HepG2 (cell line): ENCODE results near the gene CLMP. TPM values are rescaled to one million over a fixed set of nuclear protein-coding genes. Genes with fewer than 3 reads are reported as not detected.

Experiments
- ATAC-seq: fragments of 200-7000 bp; cut with Tn5 transposase; 3 replicates; pipeline ENCODE4 v1.9.1; 2020; ENCODE audit warnings: mild to moderate bottlenecking, moderate library complexity
- BruUV-seq: library from RNA; stranded (reverse); fragments of 400-500 nt; replicated peaks from 2 replicates; lab custom pipeline; 2021; lab: Mats Ljungman, UMichigan
- CTCF ChIA-PET: fragments of 300-600 bp; formaldehyde crosslinking; extraction: SDS; loops from one replicate; lab custom pipeline; 2021; ENCODE audit warnings: low total read pairs, inconsistent platforms, low intra/inter-chr PET ratio; lab: Yijun Ruan, JAX
- POLR2A ChIA-PET: fragments of 350-600 bp; sonication (Branson Sonifier 250); formaldehyde crosslinking; loops from one replicate; lab custom pipeline; 2020; ENCODE audit warnings: antibody characterized with exemption, inconsistent platforms; lab: Yijun Ruan, JAX
- DNase-seq: peaks from one replicate; pipeline ENCODE4 v3.0.0-alpha.2; 2015; ENCODE audit warnings: low spot score
- FAIRE-seq: peaks from 3 replicates; lab custom pipeline; 2011; peaks lifted over from hg19 to GRCh38; lab: Jason Lieb, UNC
- H2AFZ ChIP-seq: one replicate; pipeline ENCODE4 v1.6.1; 2011; ENCODE audit warnings: low read length, inconsistent platforms
- H3K27ac ChIP-seq: fragments of 300-600 bp; 3 replicates; pipeline ENCODE4 v1.8.0; 2011; ENCODE audit warnings: mixed run types, mild to moderate bottlenecking, mixed read lengths, low read length, inconsistent platforms; ENCODE audit not compliant: insufficient read depth; ENCODE audit errors: extremely low read length
- H3K27me3 ChIP-seq, 2 experiments: fragments of 200-600 bp in 1 of 2; 2 replicates in 1 of 2; 3 replicates in 1 of 2; pipeline versions ENCODE4 v1.6.0 to v1.8.0; 2011; ENCODE audit warnings: low read length in 2 of 2, mild to moderate bottlenecking in 2 of 2, moderate library complexity in 2 of 2, inconsistent platforms in 1 of 2; ENCODE audit not compliant: insufficient read depth in 2 of 2, control insufficient read depth in 1 of 2
- H3K36me3 ChIP-seq, 2 experiments: fragments of 200-600 bp in 1 of 2; replicated peaks in 1 of 2; 2 replicates in 1 of 2; 3 replicates in 1 of 2; pipeline versions ENCODE4 v1.5.1 to v1.8.0; 2011; ENCODE audit warnings: low read length in 2 of 2, inconsistent platforms in 1 of 2; ENCODE audit not compliant: insufficient read depth in 2 of 2, control insufficient read depth in 1 of 2
- H3K4me1 ChIP-seq: 2 replicates; pipeline ENCODE4 v1.5.1; 2012; ENCODE audit warnings: low read length, inconsistent platforms; ENCODE audit not compliant: insufficient read depth
- H3K4me2 ChIP-seq: 2 replicates; pipeline ENCODE4 v1.6.0; 2011; ENCODE audit warnings: low read depth, low read length, inconsistent platforms
- H3K4me3 ChIP-seq, 3 experiments: fragments of 200-600 bp in 1 of 3; sonication (generic), shearing (Covaris generic) in 1 of 3; replicated peaks in 1 of 3; 2 replicates each; pipeline ENCODE4 v1.5.1; 2011 to 2016; ENCODE audit warnings: low read length in 3 of 3, inconsistent platforms in 2 of 3, low read depth in 2 of 3, mild to moderate bottlenecking in 2 of 3, control low read depth in 1 of 3, mixed read lengths in 1 of 3; ENCODE audit not compliant: insufficient read depth in 1 of 3
- H3K79me2 ChIP-seq: one replicate; pipeline ENCODE4 v1.6.1; 2011; ENCODE audit warnings: low read length, inconsistent platforms; ENCODE audit not compliant: insufficient read depth
- H3K9ac ChIP-seq: 2 replicates; pipeline ENCODE4 v1.6.0; 2011; ENCODE audit warnings: mild to moderate bottlenecking, low read depth, low read length, inconsistent platforms; ENCODE audit not compliant: insufficient read depth
- H3K9me3 ChIP-seq: 2 replicates; pipeline ENCODE4 v1.5.1; 2012; ENCODE audit warnings: mild to moderate bottlenecking, low read length
- H4K20me1 ChIP-seq: 2 replicates; pipeline ENCODE4 v1.6.0; 2011; ENCODE audit warnings: inconsistent platforms, mild to moderate bottlenecking, low read length, moderate library complexity; ENCODE audit not compliant: insufficient read depth
- HOXA3 ChIP-seq: sonication (generic); formaldehyde crosslinking; IDR thresholded peaks from 2 replicates; pipeline ENCODE4 v1.5.0; 2020; ENCODE audit warnings: missing genetic modification reagents
- KMT2B ChIP-seq: IDR thresholded peaks from 2 replicates; pipeline ENCODE4 v1.6.1; 2016; ENCODE audit warnings: missing genetic modification reagents, missing compliant biosample characterization
- ZBTB38 ChIP-seq: sonication (generic); formaldehyde crosslinking; IDR thresholded peaks from 2 replicates; pipeline ENCODE4 v1.5.1; 2020; ENCODE audit warnings: mild to moderate bottlenecking, missing genetic modification reagents
- ZMYM4 ChIP-seq: sonication (generic); formaldehyde crosslinking; IDR thresholded peaks from 2 replicates; pipeline ENCODE4 v1.8.1; 2023; ENCODE audit warnings: mild to moderate bottlenecking, missing genetic modification reagents
- ZNF24 ChIP-seq: fragments of 450-650 bp; IDR thresholded peaks from 2 replicates; pipeline ENCODE4 v1.6.1; 2017; ENCODE audit warnings: antibody characterized with exemption, mild to moderate bottlenecking
- ZNF468 ChIP-seq: sonication (generic); formaldehyde crosslinking; IDR thresholded peaks from 2 replicates; pipeline ENCODE4 v1.8.0; 2022; ENCODE audit warnings: mild to moderate bottlenecking, moderate library complexity, missing genetic modification reagents
- ZNF562 ChIP-seq: sonication (generic); formaldehyde crosslinking; IDR thresholded peaks from 2 replicates; pipeline ENCODE4 v1.8.0; 2022; ENCODE audit warnings: missing genetic modification reagents, borderline replicate concordance
- ZNF616 ChIP-seq: sonication (generic); formaldehyde crosslinking; IDR thresholded peaks from 2 replicates; pipeline ENCODE4 v1.5.0; 2020; ENCODE audit warnings: low read depth, mild to moderate bottlenecking, missing genetic modification reagents
- ZNF768 ChIP-seq: sonication (generic); formaldehyde crosslinking; IDR thresholded peaks from 2 replicates; pipeline ENCODE4 v1.4.0; 2020; ENCODE audit warnings: missing genetic modification reagents
- WGBS: methylation state at CpG from one replicate; pipeline ENCODE4 v1.1.6; 2017; ENCODE audit warnings: low lambda C conversion rate; 5-methylcytosine and 5-hydroxymethylcytosine counted together
- in situ Hi-C: cut with HindIII; loops from 2 replicates; pipeline ENCODE4 v1.10.0; 2017; ENCODE audit warnings: low pct_unique_long_range_greater_than_20kb; ENCODE audit not compliant: extremely low pct_ligation_motif_present
- intact Hi-C: fragments of 100-400 bp; cut with micrococcal nuclease; formaldehyde crosslinking; loops from one replicate; pipeline ENCODE4 v1.10.0; 2022; ENCODE audit not compliant: unreplicated experiment
- polyA plus RNA-seq, 8 experiments: library from polyadenylated mRNA; depleted of rRNA in 3 of 8; stranded (reverse) in 7 of 8; unstranded in 1 of 8; fragments of >200 nt; fragmentation: Illumina TruSeq in 4 of 8; extraction: Trizol in 4 of 8; gene quantifications; 2 replicates each; pipeline versions ENCODE4 v1.2.1 to v1.2.3, GENCODE V29; 2011 to 2016; ENCODE audit warnings: low read depth in 4 of 8, missing spikeins in 1 of 8, mixed read lengths in 1 of 8; ENCODE audit not compliant: insufficient read depth in 1 of 8
- total RNA-seq, 5 experiments: library from RNA; depleted of rRNA; stranded (reverse); fragments of >200 nt; fragmentation: Illumina TruSeq; extraction: Trizol; gene quantifications; 2 replicates each; pipeline ENCODE4 v1.2.3, GENCODE V29; 2016; ENCODE audit warnings: low read depth in 1 of 5
- TF ChIP-seq, protein P1 (sequence below): sonication (generic); formaldehyde crosslinking; IDR thresholded peaks from 2 replicates; pipeline ENCODE4 v1.4.0; 2020; ENCODE audit warnings: missing genetic modification reagents
- TF ChIP-seq, protein P2 (sequence below): sonication (generic); formaldehyde crosslinking; IDR thresholded peaks from 2 replicates; pipeline ENCODE4 v1.8.0; 2022; ENCODE audit warnings: mild to moderate bottlenecking, missing genetic modification reagents, moderate library complexity
- TF ChIP-seq, protein P3 (sequence below): sonication (generic); formaldehyde crosslinking; IDR thresholded peaks from 2 replicates; pipeline ENCODE4 v1.4.0; 2020; ENCODE audit warnings: missing genetic modification reagents, mild to moderate bottlenecking, borderline replicate concordance
- TF ChIP-seq, protein P4 (sequence below): sonication (generic); formaldehyde crosslinking; IDR thresholded peaks from 2 replicates; pipeline ENCODE4 v1.9.0; 2022; ENCODE audit warnings: missing genetic modification reagents, mild to moderate bottlenecking, borderline replicate concordance
- TF ChIP-seq, protein P5 (sequence below): sonication (generic); formaldehyde crosslinking; IDR thresholded peaks from 2 replicates; pipeline ENCODE4 v1.4.0; 2020; ENCODE audit warnings: mild to moderate bottlenecking, low read depth, missing genetic modification reagents

Gene CLMP
- total and polyA plus RNA-seq, 2 of the 13 experiments (the other 11 are each of a cell fraction or from before 2014, with no cell fraction given): not detected

DNA sequence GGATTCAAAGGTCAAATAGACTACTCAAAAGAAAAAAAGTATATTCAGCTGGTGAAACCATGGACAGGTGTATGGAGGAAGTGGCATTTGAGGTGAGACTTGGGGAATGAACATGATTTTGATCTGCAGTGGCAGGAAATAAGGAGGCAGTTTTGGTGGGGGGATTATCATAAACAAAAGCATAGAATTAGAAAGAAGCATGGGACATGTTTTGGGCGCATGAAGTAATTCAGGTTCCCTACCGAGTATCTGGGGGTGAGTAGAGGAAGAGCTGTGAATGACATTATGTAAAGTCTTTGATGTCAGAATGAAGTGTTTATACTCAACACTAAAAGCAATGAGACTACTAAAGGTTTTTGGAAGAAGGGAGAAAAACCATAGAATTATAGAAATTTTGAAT, 3.1 kb downstream of the CLMP start (continued):
- TF ChIP-seq ZNF24: no peak

DNA sequence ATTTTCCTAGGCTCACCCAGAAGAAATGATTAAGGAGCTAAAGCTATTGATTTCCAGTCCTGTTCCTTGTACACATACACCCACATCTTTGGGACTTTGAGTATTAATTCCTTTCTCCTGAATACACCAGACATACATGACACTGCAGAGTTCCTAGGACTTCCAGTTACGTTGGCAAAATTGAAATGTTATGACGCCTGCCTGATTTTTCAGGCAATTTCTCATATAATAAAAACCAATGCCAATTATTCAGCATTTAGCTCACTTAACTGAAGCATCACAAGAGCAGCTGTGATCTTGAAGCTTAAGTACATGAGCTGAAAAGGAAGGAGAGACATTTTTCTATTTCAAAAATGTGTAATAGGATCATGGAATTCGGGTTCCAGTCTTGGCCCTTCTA, 4.5 kb downstream of the CLMP start:
- Histone ChIP-seq H3K27me3 (peaks cover 4 to 44% of the 10 kb centered on the region in 2 experiments), H3K4me2 (no peak overlapping the region), H3K4me1 (no peaks in the 10 kb centered on the region), H3K9ac (no peak overlapping the region), H2AFZ (no peak overlapping the region), H3K79me2 (no peaks in the 10 kb centered on the region), H4K20me1 (no peaks in the 10 kb centered on the region), H3K27ac (no peak overlapping the region), H3K9me3 (no peaks in the 10 kb centered on the region), H3K36me3 (no peaks in the 10 kb centered on the region), H3K4me3 (no peak overlapping the region)
- ATAC-seq: no peak
- WGBS: 9% methylated on average over 3 of the region's 3 CpGs
- in situ Hi-C loops (no loop called here), intact Hi-C loops (no loop called here)
- no peak for FAIRE-seq
- BruUV-seq: no TSS peak
- no peak for DNase-seq
- ChIA-PET CTCF (no interaction called here), POLR2A (no interaction called here)
- no peak for TF ChIP-seq ZNF768 (CRISPR knock-in tag)
- no peak for TF ChIP-seq ZNF616
- TF ChIP-seq, protein P1, sequence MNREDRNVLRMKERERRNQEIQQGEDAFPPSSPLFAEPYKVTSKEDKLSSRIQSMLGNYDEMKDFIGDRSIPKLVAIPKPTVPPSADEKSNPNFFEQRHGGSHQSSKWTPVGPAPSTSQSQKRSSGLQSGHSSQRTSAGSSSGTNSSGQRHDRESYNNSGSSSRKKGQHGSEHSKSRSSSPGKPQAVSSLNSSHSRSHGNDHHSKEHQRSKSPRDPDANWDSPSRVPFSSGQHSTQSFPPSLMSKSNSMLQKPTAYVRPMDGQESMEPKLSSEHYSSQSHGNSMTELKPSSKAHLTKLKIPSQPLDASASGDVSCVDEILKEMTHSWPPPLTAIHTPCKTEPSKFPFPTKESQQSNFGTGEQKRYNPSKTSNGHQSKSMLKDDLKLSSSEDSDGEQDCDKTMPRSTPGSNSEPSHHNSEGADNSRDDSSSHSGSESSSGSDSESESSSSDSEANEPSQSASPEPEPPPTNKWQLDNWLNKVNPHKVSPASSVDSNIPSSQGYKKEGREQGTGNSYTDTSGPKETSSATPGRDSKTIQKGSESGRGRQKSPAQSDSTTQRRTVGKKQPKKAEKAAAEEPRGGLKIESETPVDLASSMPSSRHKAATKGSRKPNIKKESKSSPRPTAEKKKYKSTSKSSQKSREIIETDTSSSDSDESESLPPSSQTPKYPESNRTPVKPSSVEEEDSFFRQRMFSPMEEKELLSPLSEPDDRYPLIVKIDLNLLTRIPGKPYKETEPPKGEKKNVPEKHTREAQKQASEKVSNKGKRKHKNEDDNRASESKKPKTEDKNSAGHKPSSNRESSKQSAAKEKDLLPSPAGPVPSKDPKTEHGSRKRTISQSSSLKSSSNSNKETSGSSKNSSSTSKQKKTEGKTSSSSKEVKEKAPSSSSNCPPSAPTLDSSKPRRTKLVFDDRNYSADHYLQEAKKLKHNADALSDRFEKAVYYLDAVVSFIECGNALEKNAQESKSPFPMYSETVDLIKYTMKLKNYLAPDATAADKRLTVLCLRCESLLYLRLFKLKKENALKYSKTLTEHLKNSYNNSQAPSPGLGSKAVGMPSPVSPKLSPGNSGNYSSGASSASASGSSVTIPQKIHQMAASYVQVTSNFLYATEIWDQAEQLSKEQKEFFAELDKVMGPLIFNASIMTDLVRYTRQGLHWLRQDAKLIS (CRISPR knock-in tag): no peak
- TF ChIP-seq, protein P2, sequence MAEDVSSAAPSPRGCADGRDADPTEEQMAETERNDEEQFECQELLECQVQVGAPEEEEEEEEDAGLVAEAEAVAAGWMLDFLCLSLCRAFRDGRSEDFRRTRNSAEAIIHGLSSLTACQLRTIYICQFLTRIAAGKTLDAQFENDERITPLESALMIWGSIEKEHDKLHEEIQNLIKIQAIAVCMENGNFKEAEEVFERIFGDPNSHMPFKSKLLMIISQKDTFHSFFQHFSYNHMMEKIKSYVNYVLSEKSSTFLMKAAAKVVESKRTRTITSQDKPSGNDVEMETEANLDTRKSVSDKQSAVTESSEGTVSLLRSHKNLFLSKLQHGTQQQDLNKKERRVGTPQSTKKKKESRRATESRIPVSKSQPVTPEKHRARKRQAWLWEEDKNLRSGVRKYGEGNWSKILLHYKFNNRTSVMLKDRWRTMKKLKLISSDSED (CRISPR knock-in tag): no peak
- TF ChIP-seq ZNF468 (CRISPR knock-in tag): no peak
- no peak for TF ChIP-seq KMT2B
- TF ChIP-seq ZMYM4 (CRISPR knock-in tag): no peak
- TF ChIP-seq, protein P3, sequence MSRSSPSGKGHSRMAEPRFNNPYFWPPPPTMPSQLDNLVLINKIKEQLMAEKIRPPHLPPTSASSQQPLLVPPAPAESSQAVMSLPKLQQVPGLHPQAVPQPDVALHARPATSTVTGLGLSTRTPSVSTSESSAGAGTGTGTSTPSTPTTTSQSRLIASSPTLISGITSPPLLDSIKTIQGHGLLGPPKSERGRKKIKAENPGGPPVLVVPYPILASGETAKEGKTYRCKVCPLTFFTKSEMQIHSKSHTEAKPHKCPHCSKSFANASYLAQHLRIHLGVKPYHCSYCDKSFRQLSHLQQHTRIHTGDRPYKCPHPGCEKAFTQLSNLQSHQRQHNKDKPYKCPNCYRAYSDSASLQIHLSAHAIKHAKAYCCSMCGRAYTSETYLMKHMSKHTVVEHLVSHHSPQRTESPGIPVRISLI (CRISPR knock-in tag): no peak
- TF ChIP-seq, protein P4, sequence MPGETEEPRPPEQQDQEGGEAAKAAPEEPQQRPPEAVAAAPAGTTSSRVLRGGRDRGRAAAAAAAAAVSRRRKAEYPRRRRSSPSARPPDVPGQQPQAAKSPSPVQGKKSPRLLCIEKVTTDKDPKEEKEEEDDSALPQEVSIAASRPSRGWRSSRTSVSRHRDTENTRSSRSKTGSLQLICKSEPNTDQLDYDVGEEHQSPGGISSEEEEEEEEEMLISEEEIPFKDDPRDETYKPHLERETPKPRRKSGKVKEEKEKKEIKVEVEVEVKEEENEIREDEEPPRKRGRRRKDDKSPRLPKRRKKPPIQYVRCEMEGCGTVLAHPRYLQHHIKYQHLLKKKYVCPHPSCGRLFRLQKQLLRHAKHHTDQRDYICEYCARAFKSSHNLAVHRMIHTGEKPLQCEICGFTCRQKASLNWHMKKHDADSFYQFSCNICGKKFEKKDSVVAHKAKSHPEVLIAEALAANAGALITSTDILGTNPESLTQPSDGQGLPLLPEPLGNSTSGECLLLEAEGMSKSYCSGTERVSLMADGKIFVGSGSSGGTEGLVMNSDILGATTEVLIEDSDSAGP: no peak
- TF ChIP-seq, protein P5, sequence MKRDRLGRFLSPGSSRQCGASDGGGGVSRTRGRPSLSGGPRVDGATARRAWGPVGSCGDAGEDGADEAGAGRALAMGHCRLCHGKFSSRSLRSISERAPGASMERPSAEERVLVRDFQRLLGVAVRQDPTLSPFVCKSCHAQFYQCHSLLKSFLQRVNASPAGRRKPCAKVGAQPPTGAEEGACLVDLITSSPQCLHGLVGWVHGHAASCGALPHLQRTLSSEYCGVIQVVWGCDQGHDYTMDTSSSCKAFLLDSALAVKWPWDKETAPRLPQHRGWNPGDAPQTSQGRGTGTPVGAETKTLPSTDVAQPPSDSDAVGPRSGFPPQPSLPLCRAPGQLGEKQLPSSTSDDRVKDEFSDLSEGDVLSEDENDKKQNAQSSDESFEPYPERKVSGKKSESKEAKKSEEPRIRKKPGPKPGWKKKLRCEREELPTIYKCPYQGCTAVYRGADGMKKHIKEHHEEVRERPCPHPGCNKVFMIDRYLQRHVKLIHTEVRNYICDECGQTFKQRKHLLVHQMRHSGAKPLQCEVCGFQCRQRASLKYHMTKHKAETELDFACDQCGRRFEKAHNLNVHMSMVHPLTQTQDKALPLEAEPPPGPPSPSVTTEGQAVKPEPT: no peak
- no peak for TF ChIP-seq ZBTB38
- no peak for TF ChIP-seq HOXA3
- no peak for TF ChIP-seq ZNF562
